B cell (primary cell): Measurements from ENCODE around the gene ZNF710. TPM values are rescaled to one million over a fixed set of nuclear protein-coding genes. Genes with fewer than 3 reads are reported as not detected.
A peak's percentile ranks its signal among the peaks of the same experiment; 100 is the strongest.

Experiments used
- ATAC-seq: fragments of 200-7000 bp; cut with Tn5 transposase; one replicate; pipeline ENCODE4 v1.10.0; 2021; ENCODE audit warnings: low read depth, mild to moderate bottlenecking, moderate number of reproducible peaks, moderate library complexity
- CTCF ChIA-PET: fragments of 350-600 bp; sonication (Branson Sonifier 250); formaldehyde crosslinking; loops from one replicate; lab custom pipeline; 2021; ENCODE audit warnings: antibody characterized with exemption, inconsistent platforms; lab: Charles Lee
- POLR2A ChIA-PET: fragments of 350-600 bp; sonication (Branson Sonifier 250); formaldehyde crosslinking; loops from one replicate; lab custom pipeline; 2021; ENCODE audit warnings: antibody characterized with exemption; lab: Charles Lee
- DNase-seq: peaks from one replicate; pipeline ENCODE4 v3.0.0; 2013
- H2AFZ ChIP-seq: 2 replicates; pipeline ENCODE4 v1.6.1; 2012; ENCODE audit warnings: mild to moderate bottlenecking, low read depth, low read length; ENCODE audit not compliant: insufficient read depth, poor library complexity, severe bottlenecking
- H3K27ac ChIP-seq, 2 donors: 1 replicate in 1 of 2; 2 replicates in 1 of 2; pipeline ENCODE4 v1.5.1; 2012 to 2013; ENCODE audit warnings: low read length in 2 of 2, mild to moderate bottlenecking in 2 of 2, moderate library complexity in 1 of 2
- H3K27me3 ChIP-seq, 4 experiments: fragments of 200-600 bp in 1 of 4; sonication (generic) in 1 of 4; replicated peaks in 1 of 4; 1 replicate in 2 of 4; 2 replicates in 2 of 4; pipeline versions ENCODE4 v1.6.1 to v1.7.0; 2013 to 2016; ENCODE audit warnings: low read length in 3 of 4, mild to moderate bottlenecking in 2 of 4, mixed read lengths in 1 of 4, moderate library complexity in 1 of 4; ENCODE audit not compliant: insufficient read depth in 4 of 4, control insufficient read depth in 3 of 4; ENCODE audit errors: control extremely low read depth in 1 of 4
- H3K36me3 ChIP-seq, 2 experiments: replicated peaks in 1 of 2; 1 replicate in 1 of 2; 2 replicates in 1 of 2; pipeline versions ENCODE4 v1.6.1 to v1.7.1; 2013; ENCODE audit warnings: low read length in 1 of 2; ENCODE audit not compliant: insufficient read depth in 2 of 2, control insufficient read depth in 1 of 2; ENCODE audit errors: control extremely low read depth in 1 of 2, extremely low read depth in 1 of 2
- H3K4me1 ChIP-seq, 2 donors: fragments of 200-600 bp in 1 of 2; sonication (generic) in 1 of 2; 1 replicate in 1 of 2; 2 replicates in 1 of 2; pipeline versions ENCODE4 v1.5.1 to v1.6.1; 2013 to 2017; ENCODE audit warnings: low read length in 2 of 2; ENCODE audit not compliant: control insufficient read depth in 2 of 2, insufficient read depth in 2 of 2
- H3K4me2 ChIP-seq: replicated peaks from 2 replicates; pipeline ENCODE3; 2012; ENCODE audit warnings: mild to moderate bottlenecking, low read depth, low read length; ENCODE audit not compliant: poor library complexity, severe bottlenecking
- H3K4me3 ChIP-seq, 5 experiments: fragments of 200-600 bp in 1 of 5; sonication (generic) in 1 of 5; 1 replicate in 3 of 5; 2 replicates in 2 of 5; pipeline versions ENCODE4 v1.5.1 to v1.7.0; 2011 to 2016; ENCODE audit warnings: low read length in 4 of 5, mild to moderate bottlenecking in 4 of 5, low read depth in 2 of 5, control low read depth in 1 of 5, moderate library complexity in 1 of 5; ENCODE audit not compliant: insufficient read depth in 1 of 5; ENCODE audit errors: control extremely low read depth in 1 of 5, extremely low read depth in 1 of 5
- H3K79me2 ChIP-seq: fragments of 200-600 bp; sonication (generic); one replicate; pipeline ENCODE4 v1.6.0; 2016; ENCODE audit warnings: low read length; ENCODE audit not compliant: control insufficient read depth, insufficient read depth
- H3K9ac ChIP-seq: fragments of 200-600 bp; sonication (generic); 2 replicates; pipeline ENCODE4 v1.6.1; 2017; ENCODE audit warnings: mild to moderate bottlenecking, low read length, moderate library complexity
- H3K9me3 ChIP-seq, 3 donors: one replicate each; pipeline versions ENCODE4 v1.6.1 to v1.7.1; 2013; ENCODE audit warnings: low read length in 2 of 3; ENCODE audit not compliant: control insufficient read depth in 2 of 3, insufficient read depth in 1 of 3; ENCODE audit errors: control extremely low read depth in 1 of 3
- H4K20me1 ChIP-seq: 2 replicates; pipeline ENCODE4 v1.6.0; 2012; ENCODE audit warnings: mild to moderate bottlenecking, low read length; ENCODE audit not compliant: insufficient read depth, control insufficient read depth, poor library complexity, severe bottlenecking
- H3K27ac Mint-ChIP-seq: one replicate; pipeline ENCODE4 v1.8.0; 2021; ENCODE audit warnings: mixed read lengths
- H3K27me3 Mint-ChIP-seq: one replicate; pipeline ENCODE4 v1.8.0; 2021; ENCODE audit warnings: mixed read lengths
- H3K4me1 Mint-ChIP-seq: one replicate; pipeline ENCODE4 v1.8.0; 2021; ENCODE audit warnings: mixed read lengths
- H3K4me3 Mint-ChIP-seq: one replicate; pipeline ENCODE4 v1.8.0; 2021; ENCODE audit warnings: mixed read lengths
- H3K9me3 Mint-ChIP-seq: one replicate; pipeline ENCODE4 v1.8.0; 2022; ENCODE audit warnings: mixed read lengths; ENCODE audit not compliant: insufficient read depth
- CTCF ChIP-seq: fragments of 200-600 bp; IDR thresholded peaks from one replicate; pipeline ENCODE4 v1.8.0; 2022; ENCODE audit warnings: antibody characterized with exemption, mild to moderate bottlenecking
- EZH2 ChIP-seq: IDR thresholded peaks from 2 replicates; pipeline ENCODE4 v1.6.1; 2012; ENCODE audit warnings: borderline replicate concordance, low read depth, mild to moderate bottlenecking, moderate library complexity, low read length; ENCODE audit not compliant: insufficient read depth, poor library complexity, severe bottlenecking
- WGBS: methylation state at CpG from one replicate; pipeline ENCODE4 v1.1.5; 2013; ENCODE audit warnings: missing lambda C conversion rate; ENCODE audit not compliant: insufficient coverage; 5-methylcytosine and 5-hydroxymethylcytosine counted together
- intact Hi-C: fragments of 100-400 bp; cut with micrococcal nuclease; formaldehyde crosslinking; loops from one replicate; pipeline ENCODE4 v1.10.0; 2022
- polyA plus RNA-seq: library from polyadenylated mRNA; depleted of rRNA; stranded (reverse); fragments of >200 nt; gene quantifications from 2 replicates; pipeline ENCODE4 v1.2.3, GENCODE V29; 2012
- total RNA-seq, 2 donors: library from RNA; stranded (reverse); fragments of 120-200 nt in 1 of 2; gene quantifications; 1 replicate in 1 of 2; 2 replicates in 1 of 2; pipeline versions ENCODE4 v1.2.3 to v1.2.4, GENCODE V29; 2013 to 2022

Gene ZNF710
- total and polyA plus RNA-seq, 2 donors (not counting 1 experiment from before 2014, with no cell fraction given): 8.7 to 38.7 TPM

GRCh38 chr15:90000186-90001001 is 730 bp upstream of the ZNF710 start:
- 60% methylated on average over 56 of the region's 63 CpGs for WGBS
- no peak for TF ChIP-seq EZH2
- TF ChIP-seq CTCF: no peak

More at GRCh38 chr15:90000186-90001001, 730 bp upstream of the ZNF710 start:
- H3K4me1 Mint-ChIP-seq: peaks cover 34% of the 10 kb centered on the region
- peak overlapping the region; percentile 74 for H2AFZ ChIP-seq
- peaks cover 11% of the 10 kb centered on the region for H4K20me1 ChIP-seq
- no peaks in the 10 kb centered on the region for H3K36me3 ChIP-seq
- POLR2A ChIA-PET: interaction anchor here (2.2 kb wide), 1 partner anchor 60 kb away, joined by 11 read pairs; no protein-coding TSS in a partner anchor
- DNase-seq (peak; percentile 55), ATAC-seq (peak; percentile 7)
- H3K9ac ChIP-seq: peak overlapping the region; percentile 69
- no peaks in the 10 kb centered on the region for H3K9me3 ChIP-seq
- H3K27ac ChIP-seq: peak overlapping the region; percentile 54 to 70
- peaks cover 11 to 31% of the 10 kb centered on the region in 2 donors for H3K4me1 ChIP-seq
- no peaks in the 10 kb centered on the region for H3K27me3 Mint-ChIP-seq
- H3K4me2 ChIP-seq: peak overlapping the region; percentile 83
- peak overlapping the region; percentile 91 for H3K27ac Mint-ChIP-seq
- H3K27me3 ChIP-seq: no peaks in the 10 kb centered on the region
- peak overlapping the region; percentile 64 to 97 (median 88) for H3K4me3 ChIP-seq
- intact Hi-C loops: loop anchor here (1.0 to 5.0 kb wide), 3 partner anchors 37 to 102 kb away; no protein-coding TSS in a partner anchor
- CTCF ChIA-PET: interaction anchor here (1.6 to 5.5 kb wide), 2 partner anchors 71 to 102 kb away, joined by 3 to 34 read pairs; no protein-coding TSS in a partner anchor
- peak overlapping the region; percentile 89 for H3K4me3 Mint-ChIP-seq
- H3K9me3 Mint-ChIP-seq: no peaks in the 10 kb centered on the region
- H3K79me2 ChIP-seq: peaks cover 27% of the 10 kb centered on the region
